Thyroid gland (tissue), 4 donors: Measurements from ENCODE around the gene WBP1L.

ENCODE experiments used
- POLR2A ChIP-seq, 2 donors: fragments of 450-650 bp; IDR thresholded peaks; one replicate each; pipeline ENCODE4 v1.6.1; 2017; ENCODE audit warnings: antibody characterized with exemption in 2 of 2, mild to moderate bottlenecking in 2 of 2, moderate library complexity in 1 of 2
- TF ChIP-seq, protein P1 (sequence below), 6 experiments: fragments of 200-600 bp in 3 of 6; fragments of 450-650 bp in 3 of 6; sonication (generic) in 3 of 6; IDR thresholded peaks; one replicate each; pipeline ENCODE4 v1.5.1; 2016 to 2019; ENCODE audit warnings: antibody characterized with exemption in 6 of 6, mild to moderate bottlenecking in 2 of 6, inconsistent platforms in 1 of 6, moderate library complexity in 1 of 6

- TF ChIP-seq, protein P1, sequence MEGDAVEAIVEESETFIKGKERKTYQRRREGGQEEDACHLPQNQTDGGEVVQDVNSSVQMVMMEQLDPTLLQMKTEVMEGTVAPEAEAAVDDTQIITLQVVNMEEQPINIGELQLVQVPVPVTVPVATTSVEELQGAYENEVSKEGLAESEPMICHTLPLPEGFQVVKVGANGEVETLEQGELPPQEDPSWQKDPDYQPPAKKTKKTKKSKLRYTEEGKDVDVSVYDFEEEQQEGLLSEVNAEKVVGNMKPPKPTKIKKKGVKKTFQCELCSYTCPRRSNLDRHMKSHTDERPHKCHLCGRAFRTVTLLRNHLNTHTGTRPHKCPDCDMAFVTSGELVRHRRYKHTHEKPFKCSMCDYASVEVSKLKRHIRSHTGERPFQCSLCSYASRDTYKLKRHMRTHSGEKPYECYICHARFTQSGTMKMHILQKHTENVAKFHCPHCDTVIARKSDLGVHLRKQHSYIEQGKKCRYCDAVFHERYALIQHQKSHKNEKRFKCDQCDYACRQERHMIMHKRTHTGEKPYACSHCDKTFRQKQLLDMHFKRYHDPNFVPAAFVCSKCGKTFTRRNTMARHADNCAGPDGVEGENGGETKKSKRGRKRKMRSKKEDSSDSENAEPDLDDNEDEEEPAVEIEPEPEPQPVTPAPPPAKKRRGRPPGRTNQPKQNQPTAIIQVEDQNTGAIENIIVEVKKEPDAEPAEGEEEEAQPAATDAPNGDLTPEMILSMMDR (IDR thresholded peaks at IDR 0.05), result no peak
- TF ChIP-seq POLR2A (IDR thresholded peaks at IDR 0.05), result no peak
Observed at GRCh38 chr10:102845352-102845902, 101.7 kb downstream of the WBP1L start.
